HCT116 (cell line): Measurements from ENCODE around the gene IL15. TPM values are rescaled to one million over a fixed set of nuclear protein-coding genes. Genes with fewer than 3 reads are reported as not detected.

Experiments used
- ATAC-seq: fragments of 200-7000 bp; cut with Tn5 transposase; 2 replicates; pipeline ENCODE4 v1.9.1; 2020; ENCODE audit warnings: mild to moderate bottlenecking, moderate library complexity
- Bru-seq: library from RNA; stranded (reverse); fragments of 400-500 nt; gene quantifications from one replicate; lab custom pipeline; 2021; lab: Mats Ljungman, UMichigan
- BruChase-seq, 2 experiments: library from RNA; stranded (reverse); fragments of 400-500 nt; gene quantifications; one replicate each; lab custom pipeline; 2021; lab: Mats Ljungman, UMichigan
- BruUV-seq: library from RNA; stranded (reverse); fragments of 400-500 nt; replicated peaks from 2 replicates; lab custom pipeline; 2021; lab: Mats Ljungman, UMichigan
- CTCF ChIA-PET: fragments of 300-600 bp; sonication (Branson Sonifier 250); formaldehyde crosslinking; loops from one replicate; lab custom pipeline; 2021; ENCODE audit warnings: antibody characterized with exemption; lab: Charles Lee
- POLR2A ChIA-PET: fragments of 300-600, 350-600 bp; sonication (Branson Sonifier 250); formaldehyde crosslinking; loops from one replicate; lab custom pipeline; 2021; ENCODE audit warnings: antibody characterized with exemption; lab: Charles Lee
- RAD21 ChIA-PET, 2 experiments: fragments of 300-600 bp; sonication (Branson Sonifier 250); formaldehyde crosslinking; loops; one replicate each; lab custom pipeline; 2023; ENCODE audit warnings: low total read pairs in 2 of 2; ENCODE audit not compliant: uncharacterized antibody in 2 of 2, unreplicated experiment in 2 of 2, low non-redundant PET in 1 of 2; lab: Charles Lee
- DNase-seq: peaks from one replicate; pipeline ENCODE4 v3.0.0-alpha.2; 2010; ENCODE audit warnings: low read depth, low spot score
- H2AFZ ChIP-seq: fragments of 200-600 bp; shearing (Covaris generic), sonication (generic); 2 replicates; pipeline ENCODE4 v1.6.1; 2017; ENCODE audit warnings: low read depth, mixed run types, mixed read lengths, antibody characterized with exemption, low read length; ENCODE audit not compliant: poor library complexity, severe bottlenecking
- H3K27ac ChIP-seq: 2 replicates; pipeline ENCODE4 v1.5.1; 2012; ENCODE audit warnings: low read depth, low read length
- H3K27me3 ChIP-seq: fragments of 200-600 bp; sonication (generic); 2 replicates; pipeline ENCODE4 v1.6.1; 2016; ENCODE audit warnings: mixed run types, low read length, mixed read lengths; ENCODE audit not compliant: insufficient read depth
- H3K36me3 ChIP-seq, 2 experiments: fragments of 200-500 bp in 1 of 2; fragments of 200-600 bp in 1 of 2; sonication (Bioruptor generic) in 1 of 2; sonication (generic) in 1 of 2; 2 replicates each; pipeline versions ENCODE4 v1.5.1 to v1.6.1; 2014 to 2016; ENCODE audit warnings: low read length in 2 of 2, inconsistent platforms in 1 of 2, mixed read lengths in 1 of 2, mixed run types in 1 of 2; ENCODE audit not compliant: insufficient read depth in 2 of 2, control insufficient read depth in 1 of 2
- H3K4me1 ChIP-seq, 2 experiments: fragments of 200-600 bp in 1 of 2; sonication (generic) in 1 of 2; 2 replicates each; pipeline versions ENCODE4 v1.5.1 to v1.6.1; 2012 to 2017; ENCODE audit warnings: low read length in 2 of 2, inconsistent platforms in 1 of 2, mild to moderate bottlenecking in 1 of 2, mixed read lengths in 1 of 2, mixed run types in 1 of 2, moderate library complexity in 1 of 2; ENCODE audit not compliant: insufficient read depth in 2 of 2, control insufficient read depth in 1 of 2
- H3K4me2 ChIP-seq: fragments of 200-600 bp; sonication (generic); 2 replicates; pipeline ENCODE4 v1.6.1; 2017; ENCODE audit warnings: mixed run types, low read length, mixed read lengths
- H3K4me3 ChIP-seq, 2 experiments: fragments of 200-600 bp in 1 of 2; sonication (generic) in 1 of 2; replicated peaks in 1 of 2; 2 replicates each; pipeline ENCODE4 v1.5.1; 2011 to 2016; ENCODE audit warnings: low read length in 2 of 2, control low read depth in 1 of 2, low read depth in 1 of 2, mild to moderate bottlenecking in 1 of 2, mixed read lengths in 1 of 2, mixed run types in 1 of 2
- H3K79me2 ChIP-seq: fragments of 200-600 bp; sonication (generic); 2 replicates; pipeline ENCODE4 v1.6.1; 2017; ENCODE audit warnings: mild to moderate bottlenecking, mixed run types, low read length, moderate library complexity, mixed read lengths; ENCODE audit not compliant: insufficient read depth
- H3K9ac ChIP-seq: fragments of 200-600 bp; sonication (generic); 2 replicates; pipeline ENCODE4 v1.6.1; 2016; ENCODE audit warnings: low read length, mixed read lengths
- H3K9me2 ChIP-seq: fragments of 200-600 bp; sonication (generic), shearing (Covaris generic); 2 replicates; pipeline ENCODE4 v1.6.1; 2017; ENCODE audit warnings: mixed run types, mild to moderate bottlenecking, moderate library complexity; ENCODE audit not compliant: insufficient read depth
- H3K9me3 ChIP-seq, 2 experiments: fragments of 200-500 bp in 1 of 2; fragments of 200-600 bp in 1 of 2; sonication (Bioruptor generic) in 1 of 2; sonication (generic) in 1 of 2; 2 replicates each; pipeline ENCODE4 v1.6.1; 2014 to 2017; ENCODE audit warnings: low read length in 2 of 2, mixed read lengths in 2 of 2, inconsistent platforms in 1 of 2, low read depth in 1 of 2, mild to moderate bottlenecking in 1 of 2, mixed run types in 1 of 2, moderate library complexity in 1 of 2; ENCODE audit not compliant: control insufficient read depth in 1 of 2, insufficient read depth in 1 of 2
- H4K20me1 ChIP-seq: fragments of 200-600 bp; sonication (generic), shearing (Covaris generic); 2 replicates; pipeline ENCODE4 v1.6.1; 2017; ENCODE audit warnings: mixed run types, mild to moderate bottlenecking, moderate library complexity; ENCODE audit not compliant: insufficient read depth
- CEBPB ChIP-seq: IDR thresholded peaks from 2 replicates; pipeline ENCODE4 v1.6.1; 2012; ENCODE audit warnings: low read depth
- CTCF ChIP-seq, 3 experiments: fragments of 200-600 bp in 1 of 3; sonication (generic) in 1 of 3; IDR thresholded peaks in 2 of 3; conservative IDR thresholded peaks in 1 of 3; 2 replicates each; pipeline ENCODE4 v1.5.1; 2012 to 2017; ENCODE audit warnings: low read depth in 2 of 3, low read length in 2 of 3, antibody characterized with exemption in 1 of 3, borderline replicate concordance in 1 of 3, control low read depth in 1 of 3, mild to moderate bottlenecking in 1 of 3, mixed read lengths in 1 of 3, mixed run types in 1 of 3, moderate library complexity in 1 of 3; ENCODE audit not compliant: insufficient read depth in 1 of 3
- EGR1 ChIP-seq: IDR thresholded peaks from 2 replicates; pipeline ENCODE4 v1.6.1; 2012; ENCODE audit warnings: low read depth
- ELF1 ChIP-seq: IDR thresholded peaks from 2 replicates; pipeline ENCODE4 v1.6.1; 2012; ENCODE audit warnings: low read depth, borderline replicate concordance
- EZH2 ChIP-seq: fragments of 200-600 bp; sonication (generic); IDR thresholded peaks from 2 replicates; pipeline ENCODE4 v1.6.1; 2017; ENCODE audit warnings: antibody characterized with exemption, mixed run types
- EZH2phosphoT487 ChIP-seq: fragments of 200-600 bp; IDR thresholded peaks from 2 replicates; pipeline ENCODE4 v1.6.1; 2018; ENCODE audit warnings: antibody characterized with exemption, borderline replicate concordance
- FOSL1 ChIP-seq: IDR thresholded peaks from 2 replicates; pipeline ENCODE4 v1.6.1; 2012; ENCODE audit warnings: low read depth
- MAX ChIP-seq: IDR thresholded peaks from 2 replicates; pipeline ENCODE4 v1.6.1; 2012
- POLR2A ChIP-seq: IDR thresholded peaks from 2 replicates; pipeline ENCODE4 v1.7.0; 2011; ENCODE audit warnings: borderline replicate concordance; ENCODE audit not compliant: insufficient read depth, insufficient read length; ENCODE audit errors: extremely low read depth
- POLR2AphosphoS5 ChIP-seq: IDR thresholded peaks from 2 replicates; pipeline ENCODE4 v1.6.1; 2011; ENCODE audit warnings: mild to moderate bottlenecking, low read depth, low read length, moderate library complexity
- SIN3A ChIP-seq: IDR thresholded peaks from 2 replicates; pipeline ENCODE4 v1.6.1; 2012; ENCODE audit warnings: low read depth
- SP1 ChIP-seq: IDR thresholded peaks from 2 replicates; pipeline ENCODE4 v1.6.1; 2012; ENCODE audit warnings: low read depth
- SRF ChIP-seq: IDR thresholded peaks from 2 replicates; pipeline ENCODE4 v1.6.1; 2012; ENCODE audit warnings: low read depth
- TCF7L2 ChIP-seq: IDR thresholded peaks from 2 replicates; pipeline ENCODE4 v1.7.0; 2011; ENCODE audit warnings: borderline replicate concordance, inconsistent platforms; ENCODE audit not compliant: insufficient read depth, insufficient read length; ENCODE audit errors: extremely low read depth
- ZBTB33 ChIP-seq: IDR thresholded peaks from 2 replicates; pipeline ENCODE4 v1.6.1; 2011; ENCODE audit warnings: mild to moderate bottlenecking, low read length, moderate library complexity; ENCODE audit not compliant: insufficient replicate concordance; ENCODE audit errors: extremely low read depth
- ZNF274 ChIP-seq: fragments of 200-500 bp; sonication (Bioruptor generic); IDR thresholded peaks from 2 replicates; pipeline ENCODE4 v1.6.1; 2014; ENCODE audit warnings: mild to moderate bottlenecking, low read depth, low read length, inconsistent platforms
- intact Hi-C: fragments of 100-400 bp; cut with micrococcal nuclease; formaldehyde crosslinking; loops from 2 replicates; pipeline ENCODE4 v1.10.0; 2022
- long read RNA-seq: library from polyadenylated mRNA; unstranded; transcript quantifications from one replicate; pipeline ENCODE4 v2.0.0, GENCODE V29; 2021; ENCODE audit not compliant: unreplicated experiment
- polyA plus RNA-seq: library from polyadenylated mRNA; unstranded; fragments of >200 nt; gene quantifications from 2 replicates; pipeline ENCODE4 v1.2.1, GENCODE V29; 2012; ENCODE audit warnings: missing spikeins
- total RNA-seq: library from RNA; stranded (reverse); gene quantifications from one replicate; pipeline ENCODE4 v1.2.1, GENCODE V29; 2021; ENCODE audit not compliant: unreplicated experiment

The IL15 gene, protein sequence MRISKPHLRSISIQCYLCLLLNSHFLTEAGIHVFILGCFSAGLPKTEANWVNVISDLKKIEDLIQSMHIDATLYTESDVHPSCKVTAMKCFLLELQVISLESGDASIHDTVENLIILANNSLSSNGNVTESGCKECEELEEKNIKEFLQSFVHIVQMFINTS
- 1.2 TPM for total RNA-seq
- 0.62 and 0.75 TPM in 2 replicates for polyA plus RNA-seq
- percentile 40 among the genes with signal in this experiment for Bru-seq, nascent RNA
- percentile 33 among the genes with signal in this experiment for BruChase-seq, experiment 1, labeled RNA remaining after a 6-hour chase
- BruChase-seq, experiment 2, labeled RNA remaining after a 2-hour chase, result percentile 50 among the genes with signal in this experiment
- long read RNA-seq, partial matches to known transcripts, result 0 of 7 reads
- long read RNA-seq, other reads (novel, unspliced or antisense), result 6 of 7 reads

GRCh38 chr4:141636082-141636770 lies at the start of gene IL15:
TSS of gene IL15 (plus strand) at chr4:141636583. CDS start at chr4:141719465, 82,882 bp downstream.
- ATAC-seq, result peak; percentile 80
- no peaks in the 10 kb centered on the region for H4K20me1 ChIP-seq
- no peaks in the 10 kb centered on the region for H3K79me2 ChIP-seq
- POLR2A ChIA-PET, result no interaction called here
- BruUV-seq, result no TSS peak
- no peaks in the 10 kb centered on the region for H3K27me3 ChIP-seq
- H3K4me1 ChIP-seq, result peaks cover 5 to 14% of the 10 kb centered on the region in 2 experiments; a peak in 3 of 4 replicates
- no peaks in the 10 kb centered on the region for H3K36me3 ChIP-seq
- TF ChIP-seq EZH2, result no peak
- TF ChIP-seq EZH2phosphoT487, result no peak
- TF ChIP-seq EGR1, result no peak
- TF ChIP-seq MAX, result peak; percentile 70; the same call in 1 of the 2 replicates
- TF ChIP-seq CEBPB, result no peak
- TF ChIP-seq SP1, result no peak
- no peak for TF ChIP-seq ZNF274
- no peak for TF ChIP-seq ELF1
- no peak for TF ChIP-seq SRF
- no peak for TF ChIP-seq ZBTB33
- no peak for TF ChIP-seq CTCF (IDR thresholded peaks at IDR 0.05 in 2 of 3, conservative IDR thresholded peaks at IDR 0.05 in 1 of 3; ENCODE audit: borderline replicate concordance in 1 of 3, insufficient read depth in 1 of 3, low read depth in 2 of 3, low read length in 2 of 3)
- TF ChIP-seq POLR2A, result no peak
- TF ChIP-seq SIN3A, result no peak; the same call in 1 of the 2 replicates
- TF ChIP-seq FOSL1, result no peak
- no peak for TF ChIP-seq TCF7L2
- TF ChIP-seq POLR2AphosphoS5, result 0 out of 2 replicates have a peak, but pooled peaks have one; percentile 9
- TF ChIP-seq, all 23 proteins: peak for 2
- Histone ChIP-seq H3K9me3 (no peaks in the 10 kb centered on the region), H3K4me3 (peak within 1 kb of the TSS; percentile 66 to 84), H3K27ac (peak within 1 kb of the TSS; percentile 60), H3K9ac (peak within 1 kb of the TSS; percentile 59), H2AFZ (peak within 1 kb of the TSS; percentile 94), H3K9me2 (no peaks in the 10 kb centered on the region), H3K4me2 (peak within 1 kb of the TSS; percentile 95)
- intact Hi-C loops, result loop anchor here (10.0 kb wide), 1 partner anchor 281 kb away; no protein-coding TSS in a partner anchor
- DNase-seq, result peak; percentile 36
- CTCF ChIA-PET, result interaction anchor here (1.3 to 1.5 kb wide), 2 partner anchors 18 to 290 kb away, joined by 5 to 9 read pairs; no protein-coding TSS in a partner anchor
- RAD21 ChIA-PET, result interaction anchor here in 1 of 2 experiments (0.5 kb wide), 1 partner anchor 13 kb away, joined by 3 read pairs; no protein-coding TSS in a partner anchor
